IMR-90 (cell line): ENCODE results near the gene NOBOX.

ENCODE experiments used
- CEBPB ChIP-seq: IDR thresholded peaks from 2 replicates; pipeline ENCODE4 v1.6.1; 2012; ENCODE audit warnings: low read depth, low read length, improper control_type of control experiment
- CHD1 ChIP-seq: IDR thresholded peaks from 2 replicates; pipeline ENCODE4 v1.6.1; 2012; ENCODE audit warnings: low read depth, low read length, improper control_type of control experiment
- CTCF ChIP-seq: conservative IDR thresholded peaks from 2 replicates; pipeline ENCODE4 v1.5.1; 2012; ENCODE audit warnings: mild to moderate bottlenecking, low read depth, low read length, improper control_type of control experiment
- ELK1 ChIP-seq: fragments of 150-350 bp; IDR thresholded peaks from 2 replicates; pipeline ENCODE4 v1.6.1; 2016; ENCODE audit warnings: low read depth, mild to moderate bottlenecking, low read length, moderate library complexity, borderline replicate concordance
- FOS ChIP-seq: fragments of 150-350 bp; IDR thresholded peaks from 2 replicates; pipeline ENCODE4 v1.6.1; 2016; ENCODE audit warnings: low read depth, low read length
- MAFK ChIP-seq: IDR thresholded peaks from 2 replicates; pipeline ENCODE4 v1.6.1; 2012; ENCODE audit warnings: low read depth, low read length, improper control_type of control experiment
- MAZ ChIP-seq: IDR thresholded peaks from 2 replicates; pipeline ENCODE4 v1.6.1; 2012; ENCODE audit warnings: low read depth, mild to moderate bottlenecking, low read length, improper control_type of control experiment, moderate library complexity, borderline replicate concordance
- MXI1 ChIP-seq: IDR thresholded peaks from 2 replicates; pipeline ENCODE4 v1.6.1; 2012; ENCODE audit warnings: low read depth, mild to moderate bottlenecking, low read length, moderate library complexity, borderline replicate concordance
- POLR2A ChIP-seq: IDR thresholded peaks from 2 replicates; pipeline ENCODE4 v1.6.1; 2012; ENCODE audit warnings: mild to moderate bottlenecking, low read depth, low read length
- RAD21 ChIP-seq: IDR thresholded peaks from 2 replicates; pipeline ENCODE4 v1.6.1; 2012; ENCODE audit warnings: low read length, improper control_type of control experiment
- RCOR1 ChIP-seq: IDR thresholded peaks from 2 replicates; pipeline ENCODE4 v1.6.1; 2012; ENCODE audit warnings: mild to moderate bottlenecking, low read length, improper control_type of control experiment; ENCODE audit not compliant: insufficient replicate concordance
- RFX5 ChIP-seq: IDR thresholded peaks from 2 replicates; pipeline ENCODE4 v1.8.0; 2012; ENCODE audit warnings: low read depth, mild to moderate bottlenecking, low read length, moderate library complexity
- SMC3 ChIP-seq: fragments of 150-350 bp; IDR thresholded peaks from 2 replicates; pipeline ENCODE4 v1.6.1; 2016; ENCODE audit warnings: low read depth, mild to moderate bottlenecking, antibody characterized with exemption, low read length, moderate library complexity
- USF2 ChIP-seq: fragments of 150-350 bp; IDR thresholded peaks from 2 replicates; pipeline ENCODE4 v1.6.1; 2017; ENCODE audit warnings: mild to moderate bottlenecking, antibody characterized with exemption, low read length, low read depth

- TF ChIP-seq POLR2A = no peak
- TF ChIP-seq CHD1 = no peak
- no peak for TF ChIP-seq CTCF
- no peak for TF ChIP-seq MAFK
- TF ChIP-seq CEBPB = no peak
- no peak for TF ChIP-seq MXI1
- no peak for TF ChIP-seq FOS
- TF ChIP-seq ELK1 = no peak
- no peak for TF ChIP-seq RFX5
- TF ChIP-seq RCOR1 = no peak
- no peak for TF ChIP-seq RAD21
- TF ChIP-seq SMC3 = no peak
- TF ChIP-seq USF2 = no peak
- no peak for TF ChIP-seq MAZ
Observed at GRCh38 chr7:144404946-144405345, 1.5 kb upstream of the NOBOX start.
